Activated T-cell treated with anti-CD3 and anti-CD28 coated beads for 4 hours (primary cell): ENCODE measurements around the gene PRPF18.

Experiments used
- DNase-seq: peaks from one replicate; pipeline ENCODE4 v3.0.0-alpha.2; 2020

PRPF18 gene

DNA sequence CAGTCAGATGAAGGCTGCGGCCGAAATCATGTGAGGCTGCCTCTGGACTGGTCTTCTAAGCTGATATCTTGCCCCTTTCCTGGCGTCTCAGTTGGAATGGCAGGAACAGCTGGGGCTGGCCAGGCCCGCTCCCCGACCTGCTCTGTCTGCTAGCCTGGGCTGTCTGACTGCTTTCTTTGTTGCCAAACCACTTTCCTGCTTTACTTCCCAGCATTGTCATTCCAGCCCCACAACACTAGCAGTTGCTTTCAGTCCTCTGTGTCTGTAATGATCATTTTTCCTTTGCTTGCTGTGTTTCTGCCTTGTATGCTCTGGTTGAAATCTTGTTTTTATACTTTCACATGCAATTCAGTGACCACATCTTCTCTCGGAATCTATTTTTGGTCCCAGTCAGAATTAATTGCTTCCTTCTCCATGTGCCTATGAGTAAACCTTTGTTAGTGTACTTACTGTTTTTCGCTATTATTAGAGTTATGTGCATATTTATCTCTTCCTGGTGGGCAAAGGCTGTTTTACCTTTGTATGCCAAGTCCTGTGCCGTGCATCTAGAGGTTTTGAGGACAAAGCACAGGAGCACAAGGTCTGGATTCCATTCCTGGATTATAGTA lies 21.6 kb downstream of the PRPF18 start:
- DNase-seq: no peak

GRCh38 chr10:13612654-13613373 lies 26.0 kb downstream of the PRPF18 start:
- no peak for DNase-seq

- no peak for DNase-seq
Observed at GRCh38 chr10:13613519-13613918, 26.8 kb downstream of the PRPF18 start.

DNA sequence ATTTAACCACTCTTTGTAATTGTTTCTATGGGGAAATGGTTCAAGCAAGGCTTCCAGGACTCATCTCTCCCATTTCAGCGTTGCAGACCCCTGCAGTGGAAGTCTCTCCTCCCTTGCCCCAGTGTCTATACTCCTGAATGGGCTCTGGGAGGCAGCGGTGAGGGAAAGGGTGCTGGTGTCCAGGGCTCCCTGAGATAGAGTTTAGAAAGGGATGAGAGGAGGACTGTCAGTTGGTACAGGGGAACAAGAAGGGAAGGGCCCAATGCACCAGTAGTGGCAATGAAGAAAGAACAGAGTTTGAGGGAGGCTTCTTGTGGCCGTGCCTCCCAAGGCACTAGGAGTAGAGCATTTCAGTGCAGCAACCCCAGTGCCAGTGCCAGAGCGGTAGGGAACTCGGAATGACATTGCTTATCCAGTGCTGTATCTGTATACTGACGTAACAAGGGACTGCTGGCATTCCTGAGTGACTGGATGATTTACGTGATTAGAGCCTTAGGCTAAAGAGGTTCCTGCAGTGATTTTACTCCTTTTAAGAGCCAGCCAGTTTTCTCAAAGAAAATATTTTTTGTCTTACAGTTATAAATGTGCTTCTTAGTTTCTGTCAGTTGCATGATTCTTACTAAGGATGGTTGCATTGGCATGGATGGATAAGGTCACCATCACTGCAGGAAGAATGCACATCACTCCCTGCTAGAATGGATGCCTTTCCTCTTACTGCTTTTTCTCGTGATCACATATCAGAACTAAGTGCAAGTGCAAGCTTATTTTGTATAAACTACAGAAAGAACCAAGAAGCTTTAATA lies 28.0 kb downstream of the PRPF18 start:
- DNase-seq: no peak

DNA sequence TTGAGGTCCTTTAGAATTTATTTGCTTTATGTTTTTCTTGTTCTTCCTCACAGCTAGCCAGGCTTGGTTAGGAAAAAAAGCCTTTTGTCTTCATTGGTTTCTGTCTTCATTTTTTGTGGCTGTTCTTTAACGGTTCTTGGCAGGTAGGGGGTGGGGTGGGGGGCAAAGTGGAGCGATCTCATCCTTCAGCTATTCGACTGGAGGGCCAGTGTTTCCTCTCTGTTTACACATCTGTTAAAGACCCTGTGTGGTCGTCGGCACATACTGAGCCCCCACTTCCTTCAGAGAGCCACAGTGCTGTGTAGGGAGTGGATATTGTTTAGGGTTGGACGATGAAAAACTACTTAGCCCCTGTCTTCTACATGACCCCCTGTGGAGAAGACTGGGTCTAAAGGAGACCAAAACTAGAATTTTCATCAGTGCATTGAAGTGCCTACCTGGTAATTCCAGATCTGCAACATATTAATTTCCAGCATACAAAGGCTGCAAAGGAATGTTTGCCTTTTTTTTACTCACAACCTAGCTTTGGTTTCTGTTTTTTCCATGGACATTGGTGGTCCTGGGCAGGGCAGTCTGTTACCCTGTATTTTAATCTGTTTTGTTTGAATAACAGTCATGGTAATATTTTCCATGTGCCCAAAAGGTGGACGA lies 29.0 kb downstream of the PRPF18 start:
- DNase-seq: no peak

DNA sequence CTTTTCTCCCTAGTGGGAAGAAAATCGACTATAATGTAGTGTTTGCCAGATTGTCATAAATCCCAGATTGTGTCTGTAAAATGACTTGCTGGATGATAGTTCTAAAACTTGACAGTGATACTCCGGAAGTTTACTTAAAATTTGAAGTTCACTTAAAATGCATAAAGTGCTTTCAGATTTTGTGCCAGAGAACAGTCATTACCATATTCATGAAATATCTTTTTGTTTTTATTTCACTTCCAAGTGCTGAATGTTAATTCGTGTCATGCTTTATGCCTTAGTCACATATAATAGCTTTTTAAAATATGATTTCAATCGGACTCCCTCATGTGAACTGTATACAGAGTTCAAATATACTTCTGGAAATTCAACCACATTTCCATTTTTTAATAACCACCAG lies 30.4 kb downstream of the PRPF18 start:
- DNase-seq: no peak

- no peak for DNase-seq
Observed at GRCh38 chr10:13621931-13622330, 35.2 kb downstream of the PRPF18 start.

DNA sequence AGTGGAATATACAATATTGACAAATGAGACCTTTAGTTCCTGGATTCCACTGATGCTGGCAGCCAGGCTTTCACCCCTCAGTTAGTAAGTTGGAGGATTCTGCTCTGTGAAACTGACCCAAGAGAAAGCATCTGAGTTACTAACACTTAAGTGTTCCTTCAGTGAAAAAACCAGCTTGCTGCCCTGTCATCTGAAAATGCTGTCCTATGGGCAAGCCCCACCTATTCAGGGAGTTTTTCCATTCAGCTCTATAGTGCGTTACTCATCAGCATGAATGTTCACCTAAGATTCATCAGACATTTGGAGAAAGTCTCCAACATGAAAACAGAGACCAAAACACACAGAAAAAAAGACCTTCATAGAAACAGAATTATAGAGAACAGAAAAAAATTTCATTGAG lies 37.9 kb downstream of the PRPF18 start:
- no peak for DNase-seq

GRCh38 chr10:13627459-13628310 lies 40.9 kb downstream of the PRPF18 start:
- DNase-seq: no peak

GRCh38 chr10:13628661-13629060 lies 41.9 kb downstream of the PRPF18 start:
- DNase-seq: no peak

- DNase-seq: no peak
Observed at GRCh38 chr10:13629116-13629515, 42.4 kb downstream of the PRPF18 start.

DNA sequence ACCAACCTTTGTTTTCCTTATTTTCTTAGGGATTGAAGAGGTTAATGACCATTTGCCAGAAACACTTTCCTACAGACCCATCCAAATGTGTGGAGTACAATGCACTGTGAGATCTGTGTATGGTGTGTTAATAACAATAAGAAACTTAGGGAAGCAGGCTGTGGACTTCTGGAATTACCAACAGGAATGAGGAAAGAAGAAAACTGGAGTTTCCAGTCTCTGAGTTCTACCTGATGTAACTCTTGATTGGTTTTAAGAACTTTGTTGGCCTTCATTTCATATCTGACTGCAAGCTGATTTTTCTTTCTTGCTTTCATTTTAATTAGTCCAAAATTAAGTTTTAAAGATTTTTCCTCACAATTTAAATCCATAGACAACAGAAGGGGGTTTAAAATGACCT lies 43.5 kb downstream of the PRPF18 start:
- no peak for DNase-seq

DNA sequence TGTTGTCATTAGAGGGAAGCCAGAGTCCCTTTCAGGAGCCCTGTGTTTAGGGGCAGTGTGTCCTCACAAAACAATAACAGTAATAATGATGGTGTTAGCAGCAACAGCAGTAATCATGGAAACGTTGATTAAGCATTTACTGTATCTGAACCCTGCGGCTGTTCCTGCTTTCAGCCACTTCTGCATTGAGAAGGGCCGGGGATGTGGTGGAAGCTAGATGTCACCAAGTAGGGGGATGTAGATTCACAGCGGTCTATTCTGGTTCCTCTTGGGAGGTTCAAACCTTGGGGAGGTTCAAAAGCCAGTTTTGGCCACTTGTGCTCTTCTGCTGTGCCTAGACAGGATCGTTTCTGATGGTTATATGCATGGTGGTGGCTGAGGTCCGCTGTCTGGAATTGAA lies 44.8 kb downstream of the PRPF18 start:
- DNase-seq: no peak

DNA sequence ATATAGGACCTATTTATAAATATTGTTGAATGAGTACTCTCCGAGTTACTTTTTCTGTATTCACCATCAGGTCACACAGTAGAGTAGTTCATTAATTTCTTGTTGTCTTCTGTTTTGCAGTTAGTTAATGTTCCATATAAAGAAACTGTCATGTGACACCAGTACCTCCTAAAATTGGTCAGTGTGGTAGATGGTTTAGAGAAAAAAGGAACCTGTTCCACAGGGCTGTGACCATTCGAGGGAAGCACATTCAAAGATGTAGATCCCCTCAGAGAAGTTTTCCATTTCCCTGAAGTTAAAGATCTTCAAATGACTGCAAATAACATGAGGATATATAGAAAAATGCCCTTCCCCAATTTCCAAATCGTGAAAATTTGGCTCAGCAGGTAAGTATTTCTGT lies 45.7 kb downstream of the PRPF18 start:
- DNase-seq: no peak

DNA sequence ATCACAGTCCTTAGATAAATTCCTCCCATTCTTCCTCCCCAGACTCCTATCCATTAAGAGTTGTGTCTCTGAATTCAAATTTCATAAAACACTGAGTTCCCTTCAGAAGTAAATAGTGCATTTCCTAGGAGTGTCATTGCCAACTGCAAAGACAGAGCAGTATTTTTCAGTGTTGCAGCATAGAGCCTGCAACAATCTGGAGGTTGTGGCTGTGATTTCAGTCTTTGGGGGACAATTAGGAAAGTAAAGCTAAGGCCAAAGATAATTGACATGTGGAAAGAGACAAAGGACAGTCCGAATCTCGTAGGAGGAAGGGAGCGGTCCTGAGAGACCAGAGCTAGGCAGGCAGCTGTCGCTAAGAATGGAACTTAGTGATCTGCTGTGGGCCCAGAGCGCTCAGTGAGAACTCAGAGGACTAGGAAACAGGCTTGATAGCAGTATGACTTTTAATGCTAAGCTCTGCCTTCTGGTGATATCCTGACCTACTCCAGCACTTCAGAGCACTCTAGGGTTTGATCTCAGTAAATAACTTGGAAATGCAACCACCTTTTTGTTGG lies 46.2 kb downstream of the PRPF18 start:
- DNase-seq: no peak

- DNase-seq: no peak
Observed at GRCh38 chr10:13633689-13634088, 46.9 kb downstream of the PRPF18 start.

- DNase-seq: no peak
Observed at GRCh38 chr10:13634207-13634606, 47.4 kb downstream of the PRPF18 start.

GRCh38 chr10:13636776-13637175 lies 50.0 kb downstream of the PRPF18 start:
- no peak for DNase-seq

DNA sequence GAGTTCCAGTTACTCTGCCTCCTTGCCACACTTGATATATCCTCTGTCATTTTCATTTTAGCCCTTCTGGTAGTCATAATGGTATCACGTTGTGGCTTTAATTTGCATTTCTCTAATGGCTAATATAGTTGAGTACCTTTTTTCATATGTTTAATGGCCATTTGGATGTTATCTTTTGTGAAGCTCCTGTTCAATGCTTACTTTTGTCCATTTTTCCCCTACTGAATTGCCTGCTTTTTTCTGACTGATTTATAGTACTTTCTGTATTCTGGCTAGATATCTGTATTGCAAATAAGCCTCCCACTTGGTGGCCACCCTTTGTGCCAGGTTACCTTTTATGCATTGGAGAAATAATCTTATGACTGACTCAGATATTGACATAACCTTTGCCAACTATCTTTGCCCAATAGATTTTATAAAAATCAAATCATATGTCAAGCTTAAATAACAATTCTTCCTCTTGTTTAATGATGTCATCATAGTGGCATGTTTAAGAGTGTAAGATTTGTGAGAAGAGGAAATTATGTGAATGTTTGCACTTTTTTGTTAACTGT lies 50.6 kb downstream of the PRPF18 start:
- no peak for DNase-seq

- DNase-seq: no peak
Observed at GRCh38 chr10:13637894-13638293, 51.1 kb downstream of the PRPF18 start.

DNA sequence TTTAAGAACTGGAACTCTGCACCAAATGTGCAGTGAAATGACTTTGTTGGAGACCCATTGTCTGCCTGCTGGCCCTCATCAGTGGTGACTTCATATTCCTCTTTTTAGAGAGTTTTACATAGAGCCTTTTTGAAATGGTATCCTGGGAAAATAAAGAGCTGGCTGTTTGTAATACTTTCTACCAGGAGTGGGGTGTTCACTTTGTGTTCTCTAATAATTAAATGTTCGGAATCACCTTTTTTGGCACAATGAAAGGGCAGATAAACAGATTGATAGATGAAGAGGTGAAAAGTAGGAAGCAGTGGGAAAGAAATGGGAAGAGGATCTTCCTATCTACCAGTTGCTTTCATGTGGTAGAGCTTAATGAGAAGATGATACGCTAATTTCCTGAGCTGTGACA lies 55.5 kb downstream of the PRPF18 start:
- DNase-seq: no peak

DNA sequence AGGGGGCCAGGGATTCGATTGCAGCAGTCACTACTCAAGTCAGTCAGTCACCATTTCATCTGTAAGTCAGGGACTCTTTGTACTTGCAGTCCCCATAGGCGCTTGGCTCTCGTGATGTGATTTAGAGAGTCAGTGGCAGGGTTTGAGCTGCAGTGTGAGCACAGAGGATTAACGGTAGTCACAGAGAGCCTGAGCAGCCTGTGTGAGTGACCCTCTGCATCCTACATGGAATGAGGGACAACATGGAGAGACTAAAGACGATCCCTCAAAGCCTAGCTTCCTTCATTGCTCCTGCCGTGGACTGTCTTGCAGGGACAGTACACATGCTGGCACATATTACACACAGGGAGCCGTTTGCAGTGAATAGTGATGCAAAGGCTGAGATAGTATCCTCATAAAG lies 56.3 kb downstream of the PRPF18 start:
- no peak for DNase-seq
